IPS-18a (cell line): ENCODE measurements around the gene CCL1.

Experiments
- H3K27ac ChIP-seq: one replicate; pipeline ENCODE4 v1.5.1; 2013; ENCODE audit warnings: low read length
- H3K27me3 ChIP-seq: one replicate; pipeline ENCODE4 v1.6.1; 2013; ENCODE audit warnings: mild to moderate bottlenecking, low read length; ENCODE audit not compliant: control insufficient read depth, insufficient read depth
- H3K36me3 ChIP-seq: one replicate; pipeline ENCODE4 v1.6.1; 2013; ENCODE audit warnings: low read depth, low read length; ENCODE audit not compliant: control insufficient read depth
- H3K4me1 ChIP-seq: one replicate; pipeline ENCODE4 v1.6.1; 2013; ENCODE audit warnings: low read depth, low read length; ENCODE audit not compliant: control insufficient read depth
- H3K4me3 ChIP-seq: one replicate; pipeline ENCODE4 v1.5.1; 2013; ENCODE audit warnings: low read length
- H3K9ac ChIP-seq: one replicate; pipeline ENCODE4 v1.6.1; 2013; ENCODE audit warnings: mild to moderate bottlenecking, low read length, moderate library complexity
- H3K9me3 ChIP-seq: one replicate; pipeline ENCODE4 v1.6.1; 2013; ENCODE audit warnings: low read depth, low read length; ENCODE audit not compliant: control insufficient read depth

The CCL1 gene

GRCh38 chr17:34313164-34313563 lies 49.9 kb downstream of the CCL1 start:
- no peaks in the 10 kb centered on the region for H3K27me3 ChIP-seq
- no peak overlapping the region for H3K4me3 ChIP-seq
- H3K4me1 ChIP-seq, result no peaks in the 10 kb centered on the region
- H3K36me3 ChIP-seq, result no peaks in the 10 kb centered on the region
- H3K9ac ChIP-seq, result no peak overlapping the region
- H3K9me3 ChIP-seq, result no peaks in the 10 kb centered on the region
- H3K27ac ChIP-seq, result no peak overlapping the region

GRCh38 chr17:34312080-34312479 lies 51.0 kb downstream of the CCL1 start:
- Histone ChIP-seq H3K4me3 (no peak overlapping the region), H3K36me3 (no peaks in the 10 kb centered on the region), H3K4me1 (no peaks in the 10 kb centered on the region), H3K27ac (no peak overlapping the region), H3K27me3 (no peaks in the 10 kb centered on the region), H3K9ac (no peak overlapping the region), H3K9me3 (no peaks in the 10 kb centered on the region)

DNA sequence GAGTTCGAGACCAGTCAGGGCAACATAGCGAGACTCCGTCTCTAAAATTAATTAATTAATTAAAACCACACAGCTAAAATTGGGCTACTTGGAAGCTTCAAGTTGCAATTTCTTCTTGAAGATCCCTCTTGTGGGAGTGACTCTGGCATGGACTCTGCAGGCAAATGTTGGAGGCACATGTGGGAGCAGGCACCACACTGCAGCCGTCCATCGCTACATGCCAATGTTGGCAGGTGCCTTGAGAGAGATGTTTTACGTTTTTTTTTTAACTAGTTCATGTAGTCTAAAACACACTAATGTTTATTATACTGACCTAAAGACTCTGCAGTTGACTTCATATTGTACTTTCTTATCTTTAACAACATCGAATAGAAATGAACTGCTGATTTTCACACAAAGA lies 51.7 kb downstream of the CCL1 start:
- no peaks in the 10 kb centered on the region for H3K4me1 ChIP-seq
- H3K9me3 ChIP-seq, result no peaks in the 10 kb centered on the region
- H3K27me3 ChIP-seq, result no peaks in the 10 kb centered on the region
- H3K27ac ChIP-seq, result no peak overlapping the region
- no peak overlapping the region for H3K4me3 ChIP-seq
- no peak overlapping the region for H3K9ac ChIP-seq
- H3K36me3 ChIP-seq, result no peaks in the 10 kb centered on the region
